ENCODE data around the gene DUSP10.

- TF ChIP-seq, protein P1, sequence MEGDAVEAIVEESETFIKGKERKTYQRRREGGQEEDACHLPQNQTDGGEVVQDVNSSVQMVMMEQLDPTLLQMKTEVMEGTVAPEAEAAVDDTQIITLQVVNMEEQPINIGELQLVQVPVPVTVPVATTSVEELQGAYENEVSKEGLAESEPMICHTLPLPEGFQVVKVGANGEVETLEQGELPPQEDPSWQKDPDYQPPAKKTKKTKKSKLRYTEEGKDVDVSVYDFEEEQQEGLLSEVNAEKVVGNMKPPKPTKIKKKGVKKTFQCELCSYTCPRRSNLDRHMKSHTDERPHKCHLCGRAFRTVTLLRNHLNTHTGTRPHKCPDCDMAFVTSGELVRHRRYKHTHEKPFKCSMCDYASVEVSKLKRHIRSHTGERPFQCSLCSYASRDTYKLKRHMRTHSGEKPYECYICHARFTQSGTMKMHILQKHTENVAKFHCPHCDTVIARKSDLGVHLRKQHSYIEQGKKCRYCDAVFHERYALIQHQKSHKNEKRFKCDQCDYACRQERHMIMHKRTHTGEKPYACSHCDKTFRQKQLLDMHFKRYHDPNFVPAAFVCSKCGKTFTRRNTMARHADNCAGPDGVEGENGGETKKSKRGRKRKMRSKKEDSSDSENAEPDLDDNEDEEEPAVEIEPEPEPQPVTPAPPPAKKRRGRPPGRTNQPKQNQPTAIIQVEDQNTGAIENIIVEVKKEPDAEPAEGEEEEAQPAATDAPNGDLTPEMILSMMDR (conservative IDR thresholded peaks at IDR 0.05; ENCODE audit: low read depth, low read length), result no peak
- no peak for TF ChIP-seq EZH2 (IDR thresholded peaks at IDR 0.05; ENCODE audit: borderline replicate concordance, low read depth, low read length, poor library complexity, severe bottlenecking)
Measured at GRCh38 chr1:221706876-221707582, 34.9 kb downstream of the DUSP10 start.

All from A673 (cell line).